Ascending aorta (tissue), 2 donors: Measurements from ENCODE around the gene GFAP. TPM values are rescaled to one million over a fixed set of nuclear protein-coding genes. Genes with fewer than 3 reads are reported as not detected.

Experiments
- DNase-seq, 2 donors: peaks; one replicate each; pipeline ENCODE4 v3.0.0-alpha.2; 2019; ENCODE audit warnings: low spot score in 2 of 2
- H3K27ac ChIP-seq, 2 donors: fragments of 200-600 bp; sonication (generic); one replicate each; pipeline ENCODE4 v1.5.1; 2016 to 2017; ENCODE audit warnings: mild to moderate bottlenecking in 1 of 2
- H3K27me3 ChIP-seq: fragments of 200-600 bp; sonication (generic); one replicate; pipeline ENCODE4 v1.5.1; 2017
- H3K36me3 ChIP-seq, 2 donors: fragments of 200-600 bp; sonication (generic); one replicate each; pipeline ENCODE4 v1.5.1; 2016
- H3K4me1 ChIP-seq, 2 donors: fragments of 200-600 bp; sonication (generic); one replicate each; pipeline ENCODE4 v1.5.1; 2016 to 2017; ENCODE audit warnings: mild to moderate bottlenecking in 1 of 2
- H3K4me3 ChIP-seq, 2 donors: fragments of 200-600 bp; sonication (generic); one replicate each; pipeline ENCODE4 v1.5.1; 2016 to 2017; ENCODE audit warnings: mild to moderate bottlenecking in 1 of 2
- H3K9me3 ChIP-seq, 2 donors: fragments of 200-600 bp; sonication (generic); one replicate each; pipeline ENCODE4 v1.5.1; 2016
- CTCF ChIP-seq, 3 experiments: fragments of 200-600 bp in 2 of 3; fragments of 450-650 bp in 1 of 3; sonication (generic) in 2 of 3; IDR thresholded peaks; one replicate each; pipeline ENCODE4 v1.5.1; 2016 to 2019; ENCODE audit warnings: antibody characterized with exemption in 3 of 3, mild to moderate bottlenecking in 1 of 3, moderate library complexity in 1 of 3
- intact Hi-C: fragments of 100-400 bp; cut with DNase I; formaldehyde crosslinking; loops from one replicate; pipeline ENCODE4 v1.15.1; 2023
- total RNA-seq: library from RNA; depleted of rRNA; stranded (reverse); fragments of >200 nt; gene quantifications from one replicate; pipeline ENCODE4 v1.1.0, GENCODE V29; 2016

The GFAP gene
- total RNA-seq, 1 donor from 2014 or later, result 1.7 TPM

GRCh38 chr17:44933824-44934744, 18.8 kb upstream of the GFAP start:
- Histone ChIP-seq H3K4me1 (no peaks in the 10 kb centered on the region), H3K27ac (no peak overlapping the region), H3K27me3 (no peaks in the 10 kb centered on the region), H3K4me3 (no peak overlapping the region), H3K36me3 (no peaks in the 10 kb centered on the region), H3K9me3 (no peaks in the 10 kb centered on the region)
- TF ChIP-seq CTCF (IDR thresholded peaks at IDR 0.05), result no peak
- no peak for DNase-seq
- intact Hi-C loops, result no loop called here

GRCh38 chr17:44932787-44933097, 17.4 kb upstream of the GFAP start:
- no peaks in the 10 kb centered on the region for H3K27me3 ChIP-seq
- intact Hi-C loops, result no loop called here
- DNase-seq, result no peak
- H3K4me3 ChIP-seq, result no peak overlapping the region
- no peak for TF ChIP-seq CTCF (IDR thresholded peaks at IDR 0.05)
- no peak overlapping the region for H3K27ac ChIP-seq
- H3K9me3 ChIP-seq, result no peaks in the 10 kb centered on the region
- no peaks in the 10 kb centered on the region for H3K36me3 ChIP-seq
- no peaks in the 10 kb centered on the region for H3K4me1 ChIP-seq

DNA sequence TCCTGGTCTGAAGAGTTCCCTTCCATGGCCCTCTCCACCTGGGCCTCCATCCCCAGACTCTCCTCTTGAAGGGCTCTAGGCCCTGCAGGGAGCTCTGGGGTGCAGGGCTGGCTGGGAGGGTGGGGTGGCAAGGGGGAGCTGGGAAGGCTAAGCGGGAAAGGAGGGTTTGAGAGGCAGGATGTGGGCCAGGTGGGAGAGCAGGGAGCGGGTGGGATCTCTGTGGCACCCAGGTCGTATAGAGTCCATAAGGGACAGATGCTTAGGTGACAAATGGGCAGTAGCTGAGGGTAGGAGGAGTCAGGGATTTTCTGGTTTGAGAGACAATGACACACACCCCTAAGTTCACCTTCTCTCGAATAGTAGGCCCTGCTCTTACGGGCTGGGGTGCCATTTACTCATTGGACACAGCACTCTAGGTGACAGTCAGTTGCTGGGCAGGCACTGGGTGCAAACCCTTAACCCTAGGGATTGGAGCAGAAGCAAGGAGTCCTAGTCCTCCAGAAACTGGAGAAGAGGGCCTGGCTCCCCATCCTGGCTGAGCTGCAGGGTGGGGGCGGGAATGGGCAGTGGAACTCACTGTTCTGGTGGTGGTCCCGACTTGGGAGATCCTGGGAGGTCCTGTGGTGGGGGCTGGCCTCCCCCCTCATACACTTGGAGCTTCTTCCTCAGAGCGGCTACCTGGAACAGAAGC, 16.9 kb upstream of the GFAP start:
- Histone ChIP-seq H3K36me3 (no peaks in the 10 kb centered on the region), H3K9me3 (no peaks in the 10 kb centered on the region), H3K4me3 (no peak overlapping the region), H3K4me1 (no peaks in the 10 kb centered on the region), H3K27ac (no peak overlapping the region), H3K27me3 (no peaks in the 10 kb centered on the region)
- no peak for TF ChIP-seq CTCF (IDR thresholded peaks at IDR 0.05)
- intact Hi-C loops, result no loop called here
- no peak for DNase-seq

DNA sequence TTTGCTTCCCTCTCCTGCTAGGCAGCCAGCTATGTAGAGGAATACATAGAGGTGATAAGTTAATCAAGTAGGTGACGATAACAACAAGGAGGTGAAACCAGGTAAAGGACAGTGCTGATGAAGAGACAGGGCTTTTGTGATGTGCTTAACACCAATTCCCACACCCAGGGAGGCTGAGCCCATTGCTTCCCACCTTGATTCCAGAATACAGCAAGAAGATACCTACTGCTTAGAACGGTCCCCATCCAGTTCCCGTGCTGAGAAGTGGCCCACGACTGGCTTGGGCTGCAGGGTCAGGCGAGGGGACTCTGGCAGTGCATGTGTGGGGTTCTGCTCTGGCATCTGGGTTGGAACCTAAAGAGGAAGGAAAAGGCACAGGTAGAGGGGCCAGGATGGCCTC, 16.1 kb upstream of the GFAP start:
- intact Hi-C loops, result no loop called here
- Histone ChIP-seq H3K27ac (no peak overlapping the region), H3K4me1 (no peaks in the 10 kb centered on the region), H3K27me3 (no peaks in the 10 kb centered on the region), H3K4me3 (no peak overlapping the region), H3K36me3 (no peaks in the 10 kb centered on the region), H3K9me3 (no peaks in the 10 kb centered on the region)
- no peak for TF ChIP-seq CTCF (IDR thresholded peaks at IDR 0.05)
- DNase-seq, result no peak

GRCh38 chr17:44930667-44931066, 15.4 kb upstream of the GFAP start:
- no peaks in the 10 kb centered on the region for H3K9me3 ChIP-seq
- no peak for DNase-seq
- no peaks in the 10 kb centered on the region for H3K4me1 ChIP-seq
- H3K27me3 ChIP-seq, result no peaks in the 10 kb centered on the region
- no peak for TF ChIP-seq CTCF (IDR thresholded peaks at IDR 0.05)
- no peak overlapping the region for H3K27ac ChIP-seq
- H3K36me3 ChIP-seq, result no peaks in the 10 kb centered on the region
- intact Hi-C loops, result no loop called here
- H3K4me3 ChIP-seq, result no peak overlapping the region
